AG10803 (cell line): ENCODE data around the gene OPRM1.

Experiments used
- DNase-seq: peaks from one replicate; pipeline ENCODE4 v3.0.0; 2010; ENCODE audit warnings: low read depth
- H3K4me3 ChIP-seq: 2 replicates; pipeline ENCODE4 v1.5.1; 2011; ENCODE audit warnings: mild to moderate bottlenecking, low read length, control low read depth
- CTCF ChIP-seq: conservative IDR thresholded peaks from 2 replicates; pipeline ENCODE4 v1.5.1; 2011; ENCODE audit warnings: mild to moderate bottlenecking, low read length, control low read depth, inconsistent platforms

Gene OPRM1

GRCh38 chr6:154139892-154140291, 100.9 kb downstream of the OPRM1 start:
- no peak overlapping the region for H3K4me3 ChIP-seq
- DNase-seq = no peak
- TF ChIP-seq CTCF = no peak

- no peak for TF ChIP-seq CTCF
- no peak overlapping the region for H3K4me3 ChIP-seq
- no peak for DNase-seq
These were observed 101.7 kb downstream of the OPRM1 start for GRCh38 chr6:154140743-154141142.

GRCh38 chr6:154143753-154144152, 104.7 kb downstream of the OPRM1 start:
- no peak for TF ChIP-seq CTCF
- no peak for DNase-seq

GRCh38 chr6:154154389-154154967, 115.4 kb downstream of the OPRM1 start:
- DNase-seq = peak; percentile 75
- TF ChIP-seq CTCF = peak; percentile 74
- H3K4me3 ChIP-seq = no peak overlapping the region

More at GRCh38 chr6:154143753-154144152, 104.7 kb downstream of the OPRM1 start:
- H3K4me3 ChIP-seq = no peak overlapping the region

GRCh38 chr6:154156135-154156896, 117.3 kb downstream of the OPRM1 start:
- peak; percentile 60 for TF ChIP-seq CTCF
- DNase-seq = peak; percentile 9
- no peak overlapping the region for H3K4me3 ChIP-seq

- no peak overlapping the region for H3K4me3 ChIP-seq
- TF ChIP-seq CTCF = no peak
- DNase-seq = no peak
These were observed 118.0 kb downstream of the OPRM1 start for GRCh38 chr6:154157082-154157481.

GRCh38 chr6:154157706-154158105, 118.7 kb downstream of the OPRM1 start:
- no peak for DNase-seq
- no peak for TF ChIP-seq CTCF
- H3K4me3 ChIP-seq = no peak overlapping the region
